Skeletal muscle tissue (tissue), 4 donors: ENCODE measurements around the gene SERINC4. TPM values are rescaled to one million over a fixed set of nuclear protein-coding genes. Genes with fewer than 3 reads are reported as not detected.
A peak's percentile ranks its signal among the peaks of the same experiment; 100 is the strongest.

ENCODE experiments used
- H3K27ac ChIP-seq: one replicate; pipeline ENCODE4 v1.7.0; 2013; ENCODE audit warnings: mild to moderate bottlenecking, low read depth, low read length, inconsistent platforms
- H3K27me3 ChIP-seq, 3 donors: one replicate each; pipeline ENCODE4 v1.7.0; 2013; ENCODE audit warnings: low read length in 3 of 3; ENCODE audit not compliant: control insufficient read depth in 3 of 3, insufficient read depth in 3 of 3
- H3K36me3 ChIP-seq, 3 donors: one replicate each; pipeline ENCODE4 v1.7.0; 2013; ENCODE audit warnings: low read length in 3 of 3; ENCODE audit not compliant: control insufficient read depth in 3 of 3, insufficient read depth in 3 of 3
- H3K4me1 ChIP-seq, 3 donors: one replicate each; pipeline ENCODE4 v1.7.0; 2013; ENCODE audit warnings: low read length in 3 of 3, mild to moderate bottlenecking in 3 of 3; ENCODE audit not compliant: control insufficient read depth in 3 of 3, insufficient read depth in 3 of 3
- H3K4me3 ChIP-seq, 3 donors: one replicate each; pipeline ENCODE4 v1.7.0; 2013; ENCODE audit warnings: low read length in 3 of 3
- H3K9ac ChIP-seq, 3 donors: one replicate each; pipeline ENCODE4 v1.7.0; 2013; ENCODE audit warnings: low read length in 3 of 3, mild to moderate bottlenecking in 3 of 3, moderate library complexity in 2 of 3, low read depth in 1 of 3
- H3K9me3 ChIP-seq, 3 donors: one replicate each; pipeline ENCODE4 v1.7.0; 2013; ENCODE audit warnings: low read length in 3 of 3; ENCODE audit not compliant: control insufficient read depth in 3 of 3
- total RNA-seq: library from RNA; depleted of rRNA; stranded (reverse); fragments of >200 nt; gene quantifications from one replicate; pipeline ENCODE4 v1.2.3, GENCODE V29; 2014
- donor health status: Osteomylitis.

Gene SERINC4
- total RNA-seq, 1 donor from 2014 or later, result under 0.01 TPM

- Histone ChIP-seq H3K4me1 (peaks cover 4 to 19% (median 10%) of the 10 kb centered on the region in 3 donors), H3K9ac (no peak overlapping the region), H3K9me3 (no peaks in the 10 kb centered on the region), H3K4me3 (no peak overlapping the region), H3K27ac (no peak overlapping the region), H3K36me3 (peaks cover 0 to 5% (median 0%) of the 10 kb centered on the region in 3 donors), H3K27me3 (no peaks in the 10 kb centered on the region)
These were observed 21.0 kb downstream of the SERINC4 start for GRCh38 chr15:43779016-43779415.

GRCh38 chr15:43777267-43777914, 22.6 kb downstream of the SERINC4 start:
- H3K9ac ChIP-seq, result peak overlapping the region; percentile 81 to 89 (median 86)
- no peaks in the 10 kb centered on the region for H3K9me3 ChIP-seq
- peak overlapping the region; percentile 78 for H3K27ac ChIP-seq
- H3K4me1 ChIP-seq, result peaks cover 4 to 19% (median 10%) of the 10 kb centered on the region in 3 donors
- no peaks in the 10 kb centered on the region for H3K27me3 ChIP-seq
- peak overlapping the region; percentile 85 to 88 (median 86) for H3K4me3 ChIP-seq
- H3K36me3 ChIP-seq, result peaks cover 8 to 15% (median 9%) of the 10 kb centered on the region in 3 donors

- Histone ChIP-seq H3K9ac (peak within 1 kb of the TSS; percentile 81 to 89 (median 86)), H3K4me3 (peak within 1 kb of the TSS; percentile 85 to 88 (median 86)), H3K27me3 (no peaks in the 10 kb centered on the region), H3K4me1 (peaks cover 4 to 19% (median 10%) of the 10 kb centered on the region in 3 donors), H3K27ac (peak within 1 kb of the TSS; percentile 78), H3K9me3 (no peaks in the 10 kb centered on the region), H3K36me3 (peaks cover 12 to 19% (median 12%) of the 10 kb centered on the region in 3 donors)
These were observed 23.2 kb downstream of the SERINC4 start, which contains the start of gene ELL3 for GRCh38 chr15:43776718-43777266. Gene ELL3 (minus strand): TSS chr15:43776966. CDS start chr15:43776901, 65 bp downstream.

GRCh38 chr15:43776101-43776717, 23.8 kb downstream of the SERINC4 start:
- Histone ChIP-seq H3K9me3 (no peaks in the 10 kb centered on the region), H3K27me3 (no peaks in the 10 kb centered on the region), H3K36me3 (peaks cover 14 to 24% (median 17%) of the 10 kb centered on the region in 3 donors), H3K4me3 (peak overlapping the region; percentile 85 to 88 (median 86)), H3K4me1 (peaks cover 4 to 19% (median 10%) of the 10 kb centered on the region in 3 donors), H3K27ac (peak overlapping the region; percentile 78), H3K9ac (peak overlapping the region in 2 of 3 donors; percentile 86 to 89)

- Histone ChIP-seq H3K27me3 (no peaks in the 10 kb centered on the region), H3K9me3 (no peaks in the 10 kb centered on the region), H3K4me3 (no peak overlapping the region), H3K4me1 (peaks cover 4 to 19% (median 10%) of the 10 kb centered on the region in 3 donors), H3K36me3 (peaks cover 18 to 30% (median 20%) of the 10 kb centered on the region in 3 donors), H3K27ac (peak overlapping the region; percentile 78), H3K9ac (no peak overlapping the region)
These were observed 24.5 kb downstream of the SERINC4 start for GRCh38 chr15:43775411-43775965.

GRCh38 chr15:43774062-43774461, 26.0 kb downstream of the SERINC4 start:
- Histone ChIP-seq H3K27me3 (no peaks in the 10 kb centered on the region), H3K4me1 (peaks cover 4 to 19% (median 10%) of the 10 kb centered on the region in 3 donors), H3K9me3 (no peaks in the 10 kb centered on the region), H3K36me3 (peaks cover 23 to 41% (median 32%) of the 10 kb centered on the region in 3 donors), H3K27ac (no peak overlapping the region), H3K4me3 (no peak overlapping the region), H3K9ac (no peak overlapping the region)

- Histone ChIP-seq H3K27ac (no peak overlapping the region), H3K27me3 (no peaks in the 10 kb centered on the region), H3K4me1 (peaks cover 4 to 17% (median 9%) of the 10 kb centered on the region in 3 donors), H3K36me3 (peaks cover 29 to 51% (median 44%) of the 10 kb centered on the region in 3 donors), H3K9me3 (no peaks in the 10 kb centered on the region), H3K9ac (no peak overlapping the region), H3K4me3 (no peak overlapping the region)
These were observed 27.4 kb downstream of the SERINC4 start for GRCh38 chr15:43772624-43773023.

- Histone ChIP-seq H3K36me3 (peaks cover 33 to 58% (median 47%) of the 10 kb centered on the region in 3 donors), H3K9ac (no peak overlapping the region)
These were observed 28.2 kb downstream of the SERINC4 start for GRCh38 chr15:43771816-43772215.

GRCh38 chr15:43769584-43770228, 30.3 kb downstream of the SERINC4 start:
- H3K27ac ChIP-seq, result no peak overlapping the region
- H3K4me3 ChIP-seq, result no peak overlapping the region
- no peaks in the 10 kb centered on the region for H3K27me3 ChIP-seq
- H3K4me1 ChIP-seq, result no peaks in the 10 kb centered on the region
- peaks cover 47 to 77% (median 68%) of the 10 kb centered on the region in 3 donors for H3K36me3 ChIP-seq
- H3K9me3 ChIP-seq, result no peaks in the 10 kb centered on the region
- no peak overlapping the region for H3K9ac ChIP-seq

More at GRCh38 chr15:43771816-43772215, 28.2 kb downstream of the SERINC4 start:
- no peak overlapping the region for H3K4me3 ChIP-seq
- no peaks in the 10 kb centered on the region for H3K9me3 ChIP-seq
- H3K4me1 ChIP-seq, result peaks cover 0 to 10% (median 4%) of the 10 kb centered on the region in 3 donors
- no peak overlapping the region for H3K27ac ChIP-seq
- H3K27me3 ChIP-seq, result no peaks in the 10 kb centered on the region
